Eye (tissue), 1 donor: ENCODE measurements around the gene ADGRL1.

Experiments used
- DNase-seq: peaks from one replicate; pipeline ENCODE4 v3.0.0-alpha.2; 2015

Gene ADGRL1

DNA sequence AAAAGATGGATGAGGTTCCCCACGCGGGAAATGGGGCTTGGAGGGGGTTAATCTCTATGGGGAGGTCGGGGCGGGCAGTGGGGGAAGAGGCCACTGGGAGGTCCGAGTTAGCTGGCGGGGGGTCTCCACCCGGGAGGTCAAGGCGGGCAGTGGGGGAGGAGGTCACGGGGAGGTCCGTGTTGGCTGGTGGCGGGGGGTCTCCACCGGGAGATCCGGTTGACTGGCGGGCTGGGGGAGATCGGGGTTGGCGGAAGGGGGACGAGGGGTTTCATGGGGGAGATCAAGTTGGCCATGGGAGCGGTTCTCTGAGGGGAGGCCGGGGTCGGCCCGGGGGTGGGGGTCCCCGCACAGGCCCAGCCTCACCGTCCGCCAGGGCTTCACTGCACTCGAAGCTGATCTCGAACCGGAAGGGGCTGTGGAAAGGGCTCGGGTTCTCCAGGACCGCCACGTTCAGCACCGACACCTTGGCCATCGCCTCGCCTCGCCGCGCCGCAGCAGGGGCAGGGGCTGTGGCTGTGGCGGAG lies 69.9 kb downstream of the ADGRL1 start:
- no peak for DNase-seq

DNA sequence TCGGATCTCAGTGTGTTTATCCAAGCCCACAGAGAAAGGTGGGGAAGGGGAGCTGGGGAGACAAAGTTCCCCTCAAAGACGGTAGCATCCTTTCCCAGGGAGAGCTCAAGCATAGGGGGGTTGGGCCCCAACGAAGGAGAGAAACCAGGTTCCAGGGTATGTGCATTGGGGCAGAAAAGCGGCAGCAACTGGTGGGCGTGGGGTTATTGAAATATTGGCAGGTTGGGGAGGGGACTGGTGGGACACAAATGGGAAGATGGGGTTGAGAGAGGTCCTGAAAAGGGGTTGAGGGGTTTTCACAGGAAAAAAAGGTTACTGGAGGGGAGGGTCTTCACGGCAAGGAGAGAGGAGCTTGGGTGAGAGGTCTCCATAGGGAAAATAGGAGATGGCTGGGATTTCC lies 70.6 kb downstream of the ADGRL1 start:
- DNase-seq = no peak

- no peak for DNase-seq
These were observed 78.0 kb downstream of the ADGRL1 start for GRCh38 chr19:14127929-14128509.

DNA sequence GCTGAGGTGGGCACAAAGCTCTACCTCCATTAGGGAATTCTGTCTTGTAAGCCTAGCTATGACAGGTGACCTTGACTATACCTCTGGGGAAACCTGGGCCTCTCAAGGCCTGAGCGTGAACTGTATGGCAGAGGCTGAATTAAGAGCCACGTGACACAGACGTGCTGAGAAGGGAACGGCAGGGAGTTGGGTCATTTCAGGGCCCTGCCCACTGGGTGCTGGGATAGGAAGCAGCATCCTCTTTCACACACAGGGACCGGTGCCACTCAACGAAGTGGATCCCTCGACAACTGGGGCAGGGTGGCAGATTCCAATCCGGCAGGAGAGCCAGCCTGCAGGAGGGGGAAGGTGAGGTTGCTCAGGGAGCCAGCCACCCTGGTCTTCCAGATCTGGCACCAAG lies 78.8 kb downstream of the ADGRL1 start:
- DNase-seq = no peak

DNA sequence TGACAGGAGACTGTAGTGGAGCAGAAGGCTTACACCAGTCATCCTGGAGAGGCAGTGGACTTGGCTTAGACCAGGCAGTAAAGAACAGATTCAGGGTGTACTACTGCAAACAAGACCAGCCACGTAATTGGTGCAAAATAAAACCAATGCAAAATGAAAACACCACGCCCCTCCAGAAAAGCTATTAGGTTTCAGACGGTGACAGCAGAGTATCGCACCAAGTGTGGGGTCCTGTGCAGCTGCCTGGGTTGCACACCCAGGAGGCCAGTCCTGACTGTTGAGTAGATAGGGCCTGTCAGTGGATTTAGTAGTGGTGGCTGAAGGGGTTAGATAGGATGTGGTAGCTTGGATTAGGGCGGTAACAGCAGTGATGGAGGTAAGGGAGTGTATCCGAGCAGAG lies 83.0 kb downstream of the ADGRL1 start:
- DNase-seq = no peak

DNA sequence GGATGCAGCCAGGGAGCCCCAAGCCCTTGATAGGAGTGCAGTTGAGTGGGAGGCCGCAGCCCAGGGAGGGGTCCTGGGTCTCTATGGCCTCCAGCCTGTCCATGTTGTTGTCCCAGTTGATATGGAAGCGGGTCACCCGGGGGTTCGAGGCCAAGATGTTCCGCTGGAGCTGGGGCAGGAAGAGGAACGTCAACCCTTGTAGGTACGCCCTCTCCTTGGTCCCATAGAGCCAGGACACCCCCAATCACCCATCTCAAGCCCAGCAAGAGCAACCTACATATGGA lies 85.5 kb downstream of the ADGRL1 start:
- no peak for DNase-seq

DNA sequence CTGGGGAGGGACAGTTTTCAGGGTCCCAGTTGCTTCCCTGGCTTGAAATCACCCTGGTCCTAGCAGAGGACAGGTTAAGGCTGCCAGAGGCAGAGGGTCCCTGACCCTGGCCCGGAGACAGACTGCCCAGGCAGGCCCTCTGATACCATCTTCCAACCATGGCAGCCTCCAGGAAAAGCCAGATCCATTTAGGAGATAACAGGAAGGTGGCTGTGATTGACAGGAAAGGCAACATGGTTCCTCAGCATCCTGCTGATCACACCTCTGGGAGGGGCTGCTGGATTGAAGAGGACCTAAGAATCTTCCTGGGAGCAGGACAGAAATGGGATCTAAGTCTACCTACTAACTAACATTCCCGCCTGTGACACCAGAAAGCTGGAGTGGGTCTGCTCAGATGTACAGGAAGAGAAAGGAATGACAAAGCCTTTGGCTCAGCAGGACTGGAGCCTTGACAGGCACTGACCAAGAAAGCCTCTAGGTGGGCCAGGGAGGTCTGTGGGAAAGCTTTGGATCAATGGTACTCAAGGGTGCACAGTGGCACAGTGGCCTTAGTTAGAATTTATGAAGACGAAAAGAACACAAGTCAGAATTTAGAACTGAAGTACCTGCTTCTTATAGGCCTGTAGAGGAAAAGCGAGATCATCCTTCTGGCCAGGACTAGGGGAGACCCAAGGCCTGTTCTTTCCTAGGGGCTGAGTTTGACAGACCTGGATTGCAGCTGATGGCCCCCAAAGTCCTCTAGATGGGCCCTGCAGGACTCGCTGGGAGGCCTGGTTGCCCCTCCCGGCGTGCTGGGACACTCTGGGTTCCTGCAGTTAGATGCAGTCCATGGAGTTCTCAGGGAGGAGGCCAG lies 86.1 kb downstream of the ADGRL1 start:
- no peak for DNase-seq

DNA sequence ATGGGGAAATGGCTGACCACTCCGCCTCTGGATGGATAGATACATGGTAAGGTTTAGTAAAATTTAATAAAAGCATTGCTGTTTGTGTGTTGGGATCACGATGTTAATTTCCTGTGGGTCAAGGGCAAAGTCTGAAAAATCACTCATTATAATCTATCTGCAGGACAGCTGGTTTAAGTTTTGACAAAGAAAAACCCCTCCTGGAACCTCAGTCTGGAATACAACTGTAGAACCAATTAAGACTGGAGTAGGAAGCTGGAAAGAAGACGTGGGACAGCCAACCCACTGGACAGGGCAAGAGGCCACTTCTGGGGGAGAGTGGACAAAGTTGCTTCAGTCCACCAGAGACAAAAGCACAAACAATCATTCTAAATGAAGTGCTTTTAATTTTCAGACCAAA lies 86.8 kb downstream of the ADGRL1 start:
- DNase-seq = no peak

DNA sequence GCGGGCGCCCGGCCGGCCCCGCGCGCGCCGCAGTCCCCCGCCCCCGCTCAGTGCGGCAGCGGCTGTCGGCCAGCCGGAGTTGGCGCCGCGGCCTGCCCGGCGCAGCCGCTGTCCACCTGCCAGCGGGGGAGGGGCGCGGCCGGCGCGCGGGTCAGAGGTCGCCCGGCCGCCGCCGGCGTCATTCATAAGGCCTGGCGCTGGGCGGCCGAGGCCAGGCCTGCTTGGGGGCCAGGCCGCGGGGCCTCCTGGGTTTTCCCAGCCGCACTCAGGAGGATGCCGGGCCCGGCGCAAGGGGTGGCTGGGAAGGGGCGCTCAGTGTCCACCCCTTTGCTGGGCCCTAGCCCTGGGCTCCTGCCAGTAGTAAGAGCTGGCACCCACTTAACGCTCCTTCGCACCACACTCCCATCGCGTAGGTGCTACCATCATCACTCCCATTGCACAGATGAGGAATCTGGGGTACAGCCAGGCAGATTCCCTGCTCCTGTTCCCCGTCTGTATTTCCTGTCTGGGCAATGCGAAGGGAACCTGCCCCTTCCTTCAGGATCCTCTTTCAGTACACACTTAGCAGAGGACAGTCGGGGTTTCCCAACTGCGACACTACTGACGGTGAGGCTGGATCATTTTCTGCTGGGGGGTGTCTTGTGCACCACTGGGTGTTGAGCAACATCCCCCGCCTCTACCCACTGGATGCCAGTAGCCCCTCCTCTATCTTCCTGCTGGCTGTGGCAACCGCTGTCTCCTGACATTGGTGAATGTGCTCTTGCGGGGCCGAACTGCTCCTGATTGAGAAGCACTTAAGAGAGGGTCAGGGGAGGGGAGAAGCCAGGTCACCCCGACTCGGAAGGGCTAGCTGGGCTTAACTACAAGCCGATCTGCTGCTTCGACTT lies 87.6 kb downstream of the ADGRL1 start:
- DNase-seq = peak; percentile 81

- peak; percentile 99 for DNase-seq
These were observed 88.3 kb downstream of the ADGRL1 start, which contains the start of gene PRKACA for GRCh38 chr19:14117668-14118164. PRKACA (minus strand) TSS chr19:14117762; CDS start chr19:14117547, 215 bp downstream.

GRCh38 chr19:14116918-14117578 lies 88.9 kb downstream of the ADGRL1 start:
- peak; percentile 53 for DNase-seq

- DNase-seq = no peak
These were observed 89.4 kb downstream of the ADGRL1 start for GRCh38 chr19:14116525-14116917.

GRCh38 chr19:14115756-14116155 lies 90.2 kb downstream of the ADGRL1 start:
- no peak for DNase-seq

GRCh38 chr19:14114854-14115253 lies 91.1 kb downstream of the ADGRL1 start:
- DNase-seq = no peak

GRCh38 chr19:14114439-14114838 lies 91.5 kb downstream of the ADGRL1 start:
- DNase-seq = no peak

DNA sequence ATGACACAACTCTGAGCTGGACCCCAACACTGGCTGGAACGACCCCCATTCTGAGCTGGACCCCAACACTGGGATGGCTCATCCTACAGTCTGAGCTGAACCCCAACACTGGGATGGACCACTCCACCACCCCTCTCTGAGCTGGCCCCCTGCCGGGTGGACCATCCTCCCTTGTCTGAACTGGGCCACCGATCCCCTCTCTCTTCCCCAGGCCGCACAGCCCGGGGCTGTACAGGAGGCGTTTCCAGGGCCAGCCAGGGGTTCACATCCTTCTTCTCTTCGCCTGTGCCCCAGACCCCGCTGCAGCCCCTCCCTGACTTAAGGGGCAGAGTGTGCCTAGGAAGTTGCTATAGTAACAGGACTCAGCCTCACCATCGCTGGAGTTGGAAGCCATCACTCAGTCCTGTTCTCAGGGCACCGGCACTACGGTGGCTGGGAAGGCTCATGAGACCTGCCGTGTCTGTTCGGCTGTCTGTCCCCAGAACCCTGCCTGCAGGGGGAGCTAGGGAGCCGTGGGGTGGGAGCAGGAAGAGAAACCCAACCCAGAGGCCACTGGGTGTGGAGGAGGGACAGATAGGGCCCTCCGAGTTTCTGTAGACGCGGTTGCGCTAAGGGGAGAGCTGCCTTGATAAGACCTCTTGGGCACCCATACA lies 92.1 kb downstream of the ADGRL1 start:
- DNase-seq = no peak

- no peak for DNase-seq
These were observed 93.1 kb downstream of the ADGRL1 start for GRCh38 chr19:14112809-14113385.

- DNase-seq = no peak
These were observed 93.7 kb downstream of the ADGRL1 start for GRCh38 chr19:14112051-14112808.

DNA sequence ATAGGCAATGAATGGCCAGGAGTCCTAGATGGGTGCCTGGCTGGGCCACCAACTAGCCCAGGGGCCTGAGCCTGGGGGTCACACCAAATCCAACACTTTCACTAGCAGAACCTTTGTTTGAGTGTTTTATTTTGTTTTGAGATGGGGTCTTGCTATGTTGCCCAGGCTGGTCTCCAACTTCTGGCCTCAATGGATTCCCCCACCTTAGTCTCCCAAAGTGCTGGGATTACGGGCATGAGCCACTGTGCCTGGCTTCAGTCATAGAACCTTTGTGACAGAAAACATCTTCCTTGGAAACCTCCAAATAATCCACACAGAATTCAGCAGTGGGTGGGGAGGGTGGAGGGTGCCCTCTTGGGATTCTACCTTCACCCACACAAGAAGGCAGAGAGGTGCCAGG lies 94.5 kb downstream of the ADGRL1 start:
- no peak for DNase-seq

DNA sequence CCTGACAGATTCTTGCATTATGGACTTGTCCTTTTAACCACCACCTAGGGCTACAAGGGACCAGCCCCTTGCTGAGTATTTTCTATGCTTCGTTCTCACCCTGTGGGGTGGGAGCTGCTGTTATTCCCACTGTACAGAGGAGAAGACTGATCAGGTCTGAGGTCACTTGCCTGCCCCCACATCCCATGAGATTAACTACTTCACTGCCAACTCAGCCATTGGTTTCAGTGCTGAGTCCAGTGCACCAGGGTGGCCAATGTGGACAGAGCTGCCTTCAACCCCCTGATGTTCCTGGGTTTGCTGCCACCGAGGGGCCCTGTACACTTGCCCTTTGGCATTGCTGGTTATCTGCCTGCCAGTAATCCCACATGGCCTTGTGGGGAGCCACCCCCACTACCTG lies 95.3 kb downstream of the ADGRL1 start:
- no peak for DNase-seq
